ENCODE measurements around the gene MAN1B1. TPM values are rescaled to one million over a fixed set of nuclear protein-coding genes. Genes with fewer than 3 reads are reported as not detected.

The MAN1B1 gene
- total RNA-seq, 1 experiment from 2014 or later = 50.9 TPM

DNA sequence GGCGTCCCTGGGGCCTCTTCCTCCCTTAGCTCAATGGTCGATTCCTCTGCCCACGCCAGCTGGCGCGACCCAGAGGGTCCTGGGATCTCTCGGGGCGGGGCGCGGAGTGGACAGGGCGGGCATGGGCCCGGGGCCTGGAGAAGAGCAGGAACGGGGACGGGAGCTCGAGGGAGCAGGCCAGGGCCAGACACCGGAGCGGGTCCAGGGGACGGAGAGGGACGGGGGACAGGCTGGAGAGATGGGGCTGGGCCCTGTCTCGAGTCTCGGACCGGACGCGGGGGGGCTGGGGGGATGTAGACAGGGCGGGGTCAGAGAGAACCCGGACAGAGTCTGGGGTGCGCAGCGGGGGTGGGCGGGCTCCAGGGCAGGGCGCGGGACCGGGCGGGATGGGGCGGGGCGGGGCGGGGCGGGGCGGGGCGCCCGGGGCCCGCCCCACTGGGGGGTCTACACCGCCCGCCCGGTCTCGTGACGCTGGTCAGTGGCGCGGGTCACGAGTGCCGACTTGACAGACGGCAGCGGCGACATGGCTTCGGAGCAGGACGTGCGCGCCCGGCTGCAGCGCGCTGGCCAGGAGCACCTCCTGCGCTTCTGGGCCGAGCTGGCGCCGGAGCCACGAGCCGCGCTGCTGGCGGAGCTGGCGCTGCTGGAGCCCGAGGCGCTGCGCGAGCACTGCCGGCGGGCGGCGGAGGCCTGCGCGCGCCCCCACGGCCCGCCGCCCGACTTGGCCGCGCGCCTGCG lies 9.6 kb upstream of the MAN1B1 start, which contains the start of gene UAP1L1:
UAP1L1 (plus strand) TSS at position 508 of the 738 bp plus-strand sequence; CDS start at position 524, 16 bp downstream.
- Histone ChIP-seq H2AFZ (ENCODE audit: low read depth, low read length, poor library complexity, severe bottlenecking) (peak within 1 kb of the TSS; percentile 32), H3K27me3 (ENCODE audit: insufficient read depth, low read length) (no peaks in the 10 kb centered on the region), H3K4me2 (ENCODE audit: low read length) (peak within 1 kb of the TSS; percentile 89), H3K27ac (ENCODE audit: low read depth, low read length) (peak within 1 kb of the TSS; percentile 66), H3K9me3 (ENCODE audit: control insufficient read depth in 1 of 2, insufficient read depth in 1 of 2, low read depth in 1 of 2, low read length in 2 of 2) (no peaks in the 10 kb centered on the region), H3K9ac (ENCODE audit: low read length) (peak within 1 kb of the TSS; percentile 72), H3K4me3 (replicated peaks in 1 of 2; ENCODE audit: low read depth in 1 of 2, low read length in 2 of 2) (peak within 1 kb of the TSS; percentile 57 to 66), H3K9me2 (ENCODE audit: insufficient read depth) (no peaks in the 10 kb centered on the region), H3K4me1 (ENCODE audit: control insufficient read depth in 1 of 2, insufficient read depth in 2 of 2, low read length in 2 of 2) (peaks cover 11 to 37% of the 10 kb centered on the region in 2 experiments), H3K79me2 (ENCODE audit: insufficient read depth, low read length) (peaks cover 4% of the 10 kb centered on the region; the same call in 1 of the 2 replicates), H4K20me1 (ENCODE audit: insufficient read depth) (no peaks in the 10 kb centered on the region), H3K36me3 (ENCODE audit: control insufficient read depth in 1 of 2, insufficient read depth in 2 of 2, low read length in 2 of 2) (peaks cover 0 to 8% of the 10 kb centered on the region in 2 experiments; a peak in 1 of 4 replicates)
- no TSS peak for BruUV-seq (replicated peaks)
- peak; percentile 81 for ATAC-seq
- RAD21 ChIA-PET (ENCODE audit: low non-redundant PET in 1 of 2, low total read pairs in 2 of 2, uncharacterized antibody in 2 of 2, unreplicated experiment in 2 of 2) = interaction anchor here in 1 of 2 experiments (0.8 kb wide), 1 partner anchor 9 kb away, joined by 5 read pairs; no protein-coding TSS in a partner anchor
- intact Hi-C loops (cut with micrococcal nuclease) = no loop called here
- no peak for DNase-seq (ENCODE audit: low read depth, low spot score)
- CTCF ChIA-PET = interaction anchor here (0.6 to 2.1 kb wide), 4 partner anchors 9 to 346 kb away, joined by 3 to 12 read pairs (median 4); partner anchors contain the start of genes EXD3, NOXA1 and NPDC1
- POLR2A ChIA-PET = interaction anchor here (0.6 to 2.1 kb wide), 4 partner anchors 9 to 165 kb away, joined by 3 to 6 read pairs (median 4); partner anchors contain the start of gene MAN1B1
- TF ChIP-seq POLR2A (IDR thresholded peaks at IDR 0.05; ENCODE audit: borderline replicate concordance, extremely low read depth, insufficient read depth, insufficient read length) (peak; percentile 27), SP1 (IDR thresholded peaks at IDR 0.05; ENCODE audit: low read depth) (no peak), ZFX (IDR thresholded peaks at IDR 0.05) (0 out of 2 replicates have a peak, but pooled peaks have one; percentile 74), SRF (IDR thresholded peaks at IDR 0.05; ENCODE audit: low read depth) (no peak), SIN3A (IDR thresholded peaks at IDR 0.05; ENCODE audit: low read depth) (no peak), YY1 (IDR thresholded peaks at IDR 0.05; ENCODE audit: extremely low read depth, insufficient replicate concordance, low read depth, low read length) (no peak), EGR1 (IDR thresholded peaks at IDR 0.05; ENCODE audit: low read depth) (no peak), RAD21 (IDR thresholded peaks at IDR 0.05; ENCODE audit: low read depth) (no peak), ELF1 (IDR thresholded peaks at IDR 0.05; ENCODE audit: borderline replicate concordance, low read depth) (no peak), CBX3 (IDR thresholded peaks at IDR 0.05; ENCODE audit: low read depth) (no peak), EZH2phosphoT487 (IDR thresholded peaks at IDR 0.05; ENCODE audit: borderline replicate concordance) (no peak), TCF7L2 (IDR thresholded peaks at IDR 0.05; ENCODE audit: borderline replicate concordance, extremely low read depth, insufficient read depth, insufficient read length) (peak; percentile 62), POLR2AphosphoS5 (IDR thresholded peaks at IDR 0.05; ENCODE audit: low read depth, low read length) (peak; percentile 65), CEBPB (IDR thresholded peaks at IDR 0.05; ENCODE audit: low read depth) (no peak), FOSL1 (IDR thresholded peaks at IDR 0.05; ENCODE audit: low read depth) (no peak)
- TF ChIP-seq, protein P1, sequence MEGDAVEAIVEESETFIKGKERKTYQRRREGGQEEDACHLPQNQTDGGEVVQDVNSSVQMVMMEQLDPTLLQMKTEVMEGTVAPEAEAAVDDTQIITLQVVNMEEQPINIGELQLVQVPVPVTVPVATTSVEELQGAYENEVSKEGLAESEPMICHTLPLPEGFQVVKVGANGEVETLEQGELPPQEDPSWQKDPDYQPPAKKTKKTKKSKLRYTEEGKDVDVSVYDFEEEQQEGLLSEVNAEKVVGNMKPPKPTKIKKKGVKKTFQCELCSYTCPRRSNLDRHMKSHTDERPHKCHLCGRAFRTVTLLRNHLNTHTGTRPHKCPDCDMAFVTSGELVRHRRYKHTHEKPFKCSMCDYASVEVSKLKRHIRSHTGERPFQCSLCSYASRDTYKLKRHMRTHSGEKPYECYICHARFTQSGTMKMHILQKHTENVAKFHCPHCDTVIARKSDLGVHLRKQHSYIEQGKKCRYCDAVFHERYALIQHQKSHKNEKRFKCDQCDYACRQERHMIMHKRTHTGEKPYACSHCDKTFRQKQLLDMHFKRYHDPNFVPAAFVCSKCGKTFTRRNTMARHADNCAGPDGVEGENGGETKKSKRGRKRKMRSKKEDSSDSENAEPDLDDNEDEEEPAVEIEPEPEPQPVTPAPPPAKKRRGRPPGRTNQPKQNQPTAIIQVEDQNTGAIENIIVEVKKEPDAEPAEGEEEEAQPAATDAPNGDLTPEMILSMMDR (IDR thresholded peaks at IDR 0.05 in 2 of 3, conservative IDR thresholded peaks at IDR 0.05 in 1 of 3; ENCODE audit: borderline replicate concordance in 1 of 3, insufficient read depth in 1 of 3, low read depth in 2 of 3, low read length in 2 of 3) = no peak
- TF ChIP-seq, protein P2, sequence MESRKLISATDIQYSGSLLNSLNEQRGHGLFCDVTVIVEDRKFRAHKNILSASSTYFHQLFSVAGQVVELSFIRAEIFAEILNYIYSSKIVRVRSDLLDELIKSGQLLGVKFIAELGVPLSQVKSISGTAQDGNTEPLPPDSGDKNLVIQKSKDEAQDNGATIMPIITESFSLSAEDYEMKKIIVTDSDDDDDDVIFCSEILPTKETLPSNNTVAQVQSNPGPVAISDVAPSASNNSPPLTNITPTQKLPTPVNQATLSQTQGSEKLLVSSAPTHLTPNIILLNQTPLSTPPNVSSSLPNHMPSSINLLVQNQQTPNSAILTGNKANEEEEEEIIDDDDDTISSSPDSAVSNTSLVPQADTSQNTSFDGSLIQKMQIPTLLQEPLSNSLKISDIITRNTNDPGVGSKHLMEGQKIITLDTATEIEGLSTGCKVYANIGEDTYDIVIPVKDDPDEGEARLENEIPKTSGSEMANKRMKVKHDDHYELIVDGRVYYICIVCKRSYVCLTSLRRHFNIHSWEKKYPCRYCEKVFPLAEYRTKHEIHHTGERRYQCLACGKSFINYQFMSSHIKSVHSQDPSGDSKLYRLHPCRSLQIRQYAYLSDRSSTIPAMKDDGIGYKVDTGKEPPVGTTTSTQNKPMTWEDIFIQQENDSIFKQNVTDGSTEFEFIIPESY (IDR thresholded peaks at IDR 0.05; ENCODE audit: extremely low read depth, insufficient replicate concordance, low read length) = no peak
- TF ChIP-seq, protein P3, sequence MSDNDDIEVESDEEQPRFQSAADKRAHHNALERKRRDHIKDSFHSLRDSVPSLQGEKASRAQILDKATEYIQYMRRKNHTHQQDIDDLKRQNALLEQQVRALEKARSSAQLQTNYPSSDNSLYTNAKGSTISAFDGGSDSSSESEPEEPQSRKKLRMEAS (IDR thresholded peaks at IDR 0.05) = no peak
- TF ChIP-seq, protein P4, sequence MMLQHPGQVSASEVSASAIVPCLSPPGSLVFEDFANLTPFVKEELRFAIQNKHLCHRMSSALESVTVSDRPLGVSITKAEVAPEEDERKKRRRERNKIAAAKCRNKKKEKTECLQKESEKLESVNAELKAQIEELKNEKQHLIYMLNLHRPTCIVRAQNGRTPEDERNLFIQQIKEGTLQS (IDR thresholded peaks at IDR 0.05) = no peak

Measured in HCT116 (cell line).